Ascending aorta (tissue), 2 donors: ENCODE measurements around the gene UBQLNL. TPM values are rescaled to one million over a fixed set of nuclear protein-coding genes. Genes with fewer than 3 reads are reported as not detected.

Experiments used
- DNase-seq, 2 donors: peaks; one replicate each; pipeline ENCODE4 v3.0.0-alpha.2; 2019; ENCODE audit warnings: low spot score in 2 of 2
- H3K27ac ChIP-seq, 2 donors: fragments of 200-600 bp; sonication (generic); one replicate each; pipeline ENCODE4 v1.5.1; 2016 to 2017; ENCODE audit warnings: mild to moderate bottlenecking in 1 of 2
- H3K27me3 ChIP-seq: fragments of 200-600 bp; sonication (generic); one replicate; pipeline ENCODE4 v1.5.1; 2017
- H3K36me3 ChIP-seq, 2 donors: fragments of 200-600 bp; sonication (generic); one replicate each; pipeline ENCODE4 v1.5.1; 2016
- H3K4me1 ChIP-seq, 2 donors: fragments of 200-600 bp; sonication (generic); one replicate each; pipeline ENCODE4 v1.5.1; 2016 to 2017; ENCODE audit warnings: mild to moderate bottlenecking in 1 of 2
- H3K4me3 ChIP-seq, 2 donors: fragments of 200-600 bp; sonication (generic); one replicate each; pipeline ENCODE4 v1.5.1; 2016 to 2017; ENCODE audit warnings: mild to moderate bottlenecking in 1 of 2
- H3K9me3 ChIP-seq, 2 donors: fragments of 200-600 bp; sonication (generic); one replicate each; pipeline ENCODE4 v1.5.1; 2016
- intact Hi-C: fragments of 100-400 bp; cut with DNase I; formaldehyde crosslinking; loops from one replicate; pipeline ENCODE4 v1.15.1; 2023
- total RNA-seq: library from RNA; depleted of rRNA; stranded (reverse); fragments of >200 nt; gene quantifications from one replicate; pipeline ENCODE4 v1.1.0, GENCODE V29; 2016
- TF ChIP-seq, protein P1 (sequence below), 3 experiments: fragments of 200-600 bp in 2 of 3; fragments of 450-650 bp in 1 of 3; sonication (generic) in 2 of 3; IDR thresholded peaks; one replicate each; pipeline ENCODE4 v1.5.1; 2016 to 2019; ENCODE audit warnings: antibody characterized with exemption in 3 of 3, mild to moderate bottlenecking in 1 of 3, moderate library complexity in 1 of 3

The UBQLNL gene
- total RNA-seq, 1 donor from 2014 or later = not detected

GRCh38 chr11:5521540-5521939, 5.0 kb upstream of the UBQLNL start:
- intact Hi-C loops = no loop called here
- Histone ChIP-seq H3K4me1 (no peaks in the 10 kb centered on the region), H3K9me3 (no peaks in the 10 kb centered on the region), H3K27me3 (no peaks in the 10 kb centered on the region), H3K4me3 (no peak overlapping the region), H3K36me3 (no peaks in the 10 kb centered on the region), H3K27ac (no peak overlapping the region)
- TF ChIP-seq, protein P1, sequence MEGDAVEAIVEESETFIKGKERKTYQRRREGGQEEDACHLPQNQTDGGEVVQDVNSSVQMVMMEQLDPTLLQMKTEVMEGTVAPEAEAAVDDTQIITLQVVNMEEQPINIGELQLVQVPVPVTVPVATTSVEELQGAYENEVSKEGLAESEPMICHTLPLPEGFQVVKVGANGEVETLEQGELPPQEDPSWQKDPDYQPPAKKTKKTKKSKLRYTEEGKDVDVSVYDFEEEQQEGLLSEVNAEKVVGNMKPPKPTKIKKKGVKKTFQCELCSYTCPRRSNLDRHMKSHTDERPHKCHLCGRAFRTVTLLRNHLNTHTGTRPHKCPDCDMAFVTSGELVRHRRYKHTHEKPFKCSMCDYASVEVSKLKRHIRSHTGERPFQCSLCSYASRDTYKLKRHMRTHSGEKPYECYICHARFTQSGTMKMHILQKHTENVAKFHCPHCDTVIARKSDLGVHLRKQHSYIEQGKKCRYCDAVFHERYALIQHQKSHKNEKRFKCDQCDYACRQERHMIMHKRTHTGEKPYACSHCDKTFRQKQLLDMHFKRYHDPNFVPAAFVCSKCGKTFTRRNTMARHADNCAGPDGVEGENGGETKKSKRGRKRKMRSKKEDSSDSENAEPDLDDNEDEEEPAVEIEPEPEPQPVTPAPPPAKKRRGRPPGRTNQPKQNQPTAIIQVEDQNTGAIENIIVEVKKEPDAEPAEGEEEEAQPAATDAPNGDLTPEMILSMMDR (IDR thresholded peaks at IDR 0.05) = no peak
- no peak for DNase-seq

GRCh38 chr11:5514841-5515240, 1.7 kb downstream of the UBQLNL start:
- no peak for DNase-seq
- Histone ChIP-seq H3K9me3 (no peaks in the 10 kb centered on the region), H3K36me3 (no peaks in the 10 kb centered on the region), H3K27me3 (no peaks in the 10 kb centered on the region), H3K27ac (no peak overlapping the region), H3K4me3 (no peak overlapping the region), H3K4me1 (no peaks in the 10 kb centered on the region)
- intact Hi-C loops = no loop called here
- TF ChIP-seq, protein P1 (IDR thresholded peaks at IDR 0.05) = no peak

GRCh38 chr11:5509803-5510202, 6.7 kb downstream of the UBQLNL start, which contains the start of gene UBQLN3:
UBQLN3 (minus strand) TSS chr11:5509957; CDS start chr11:5509558, 399 bp downstream.
- H3K27ac ChIP-seq = no peak within 1 kb of the TSS
- DNase-seq = no peak
- TF ChIP-seq, protein P1 (IDR thresholded peaks at IDR 0.05) = no peak
- no peak within 1 kb of the TSS for H3K4me3 ChIP-seq
- no peaks in the 10 kb centered on the region for H3K27me3 ChIP-seq
- no peaks in the 10 kb centered on the region for H3K36me3 ChIP-seq
- H3K9me3 ChIP-seq = no peaks in the 10 kb centered on the region
- intact Hi-C loops = no loop called here
- H3K4me1 ChIP-seq = no peaks in the 10 kb centered on the region

- Histone ChIP-seq H3K4me3 (no peak overlapping the region), H3K27me3 (no peaks in the 10 kb centered on the region), H3K9me3 (no peaks in the 10 kb centered on the region), H3K27ac (no peak overlapping the region), H3K4me1 (no peaks in the 10 kb centered on the region), H3K36me3 (no peaks in the 10 kb centered on the region)
- intact Hi-C loops = no loop called here
- TF ChIP-seq, protein P1 (IDR thresholded peaks at IDR 0.05) = no peak
- no peak for DNase-seq
Observed at GRCh38 chr11:5508605-5509004, 7.9 kb downstream of the UBQLNL start.

- DNase-seq = no peak
- intact Hi-C loops = no loop called here
- H3K36me3 ChIP-seq = no peaks in the 10 kb centered on the region
- no peaks in the 10 kb centered on the region for H3K9me3 ChIP-seq
- TF ChIP-seq, protein P1 (IDR thresholded peaks at IDR 0.05) = no peak
- H3K27ac ChIP-seq = no peak overlapping the region
- H3K4me1 ChIP-seq = no peaks in the 10 kb centered on the region
- no peaks in the 10 kb centered on the region for H3K27me3 ChIP-seq
- no peak overlapping the region for H3K4me3 ChIP-seq
Observed at GRCh38 chr11:5507933-5508305, 8.6 kb downstream of the UBQLNL start.
